SK-N-SH (cell line): ENCODE results near the gene SEPHS2. TPM values are rescaled to one million over a fixed set of nuclear protein-coding genes. Genes with fewer than 3 reads are reported as not detected.

Experiments used
- CTCF ChIA-PET: fragments of 300-600, 350-600 bp; formaldehyde crosslinking; extraction: SDS; loops from one replicate; lab custom pipeline; 2021; lab: Yijun Ruan, JAX
- POLR2A ChIA-PET: fragments of 350-600 bp; sonication (Branson Sonifier 250); formaldehyde crosslinking; extraction: SDS; loops from one replicate; lab custom pipeline; 2020; ENCODE audit warnings: antibody characterized with exemption, inconsistent platforms; lab: Yijun Ruan, JAX
- DNase-seq: peaks from one replicate; pipeline ENCODE4 v3.0.0; 2012
- H2AFZ ChIP-seq: fragments of 200-600 bp; sonication (generic); 2 replicates; pipeline ENCODE4 v1.8.1; 2016; ENCODE audit warnings: antibody characterized with exemption, mild to moderate bottlenecking, low read depth
- H3F3A ChIP-seq: fragments of 200-600 bp; sonication (generic); replicated peaks from 2 replicates; pipeline ENCODE3; 2016; ENCODE audit warnings: antibody characterized with exemption, mild to moderate bottlenecking; ENCODE audit not compliant: insufficient read depth
- H3K27ac ChIP-seq, 2 experiments: fragments of 200-500 bp in 1 of 2; fragments of 200-600 bp in 1 of 2; sonication (Bioruptor generic) in 1 of 2; sonication (generic), shearing (Covaris generic) in 1 of 2; 2 replicates each; pipeline versions ENCODE4 v1.5.1 to v1.6.1; 2014 to 2016; ENCODE audit warnings: low read depth in 2 of 2, inconsistent platforms in 1 of 2, low read length in 1 of 2, mild to moderate bottlenecking in 1 of 2, mixed read lengths in 1 of 2
- H3K27me3 ChIP-seq: fragments of 200-600 bp; sonication (generic), shearing (Covaris generic); 2 replicates; pipeline ENCODE4 v1.6.1; 2016; ENCODE audit warnings: mixed run types; ENCODE audit not compliant: insufficient read depth
- H3K36me3 ChIP-seq, 2 experiments: fragments of 200-500 bp in 1 of 2; fragments of 200-600 bp in 1 of 2; sonication (Bioruptor generic) in 1 of 2; sonication (generic) in 1 of 2; replicated peaks in 1 of 2; 2 replicates each; pipeline versions ENCODE3 to v1.5.1; 2014 to 2016; ENCODE audit warnings: low read length in 1 of 2, mild to moderate bottlenecking in 1 of 2; ENCODE audit not compliant: insufficient read depth in 2 of 2, control insufficient read depth in 1 of 2
- H3K4me1 ChIP-seq, 2 experiments: fragments of 200-500 bp in 1 of 2; fragments of 200-600 bp in 1 of 2; sonication (Bioruptor generic) in 1 of 2; sonication (generic), shearing (Covaris generic) in 1 of 2; 2 replicates each; pipeline versions ENCODE4 v1.5.1 to v1.6.1; 2014 to 2016; ENCODE audit warnings: low read depth in 1 of 2, low read length in 1 of 2, mixed run types in 1 of 2; ENCODE audit not compliant: insufficient read depth in 2 of 2, control insufficient read depth in 1 of 2
- H3K4me2 ChIP-seq: fragments of 200-600 bp; sonication (generic), shearing (Covaris generic); 2 replicates; pipeline ENCODE4 v1.6.1; 2017; ENCODE audit warnings: mixed run types
- H3K4me3 ChIP-seq, 2 experiments: fragments of 200-500 bp in 1 of 2; fragments of 200-600 bp in 1 of 2; sonication (Bioruptor generic) in 1 of 2; sonication (generic), shearing (Covaris generic) in 1 of 2; 2 replicates each; pipeline versions ENCODE4 v1.5.1 to v1.8.1; 2014 to 2016; ENCODE audit warnings: low read depth in 2 of 2, inconsistent platforms in 1 of 2, low read length in 1 of 2, mild to moderate bottlenecking in 1 of 2, mixed read lengths in 1 of 2, moderate library complexity in 1 of 2
- H3K79me2 ChIP-seq: fragments of 200-600 bp; sonication (generic); 2 replicates; pipeline ENCODE4 v1.8.1; 2017; ENCODE audit warnings: mild to moderate bottlenecking; ENCODE audit not compliant: insufficient read depth
- H3K9ac ChIP-seq: fragments of 200-600 bp; sonication (generic); 2 replicates; pipeline ENCODE4 v1.6.1; 2017; ENCODE audit warnings: mixed run types
- H3K9me2 ChIP-seq: fragments of 200-600 bp; sonication (generic); 2 replicates; pipeline ENCODE4 v1.6.1; 2017; ENCODE audit warnings: mixed run types
- H3K9me3 ChIP-seq: fragments of 200-600 bp; sonication (generic); 2 replicates; pipeline ENCODE4 v1.6.1; 2017; ENCODE audit warnings: mixed run types, mild to moderate bottlenecking, moderate library complexity
- H4K20me1 ChIP-seq: fragments of 200-600 bp; sonication (generic); 2 replicates; pipeline ENCODE4 v1.6.1; 2017; ENCODE audit warnings: mild to moderate bottlenecking, mixed run types; ENCODE audit not compliant: insufficient read depth
- ELF1 ChIP-seq: IDR thresholded peaks from 2 replicates; pipeline ENCODE4 v1.4.0; 2012
- EP300 ChIP-seq, 2 experiments: IDR thresholded peaks; 2 replicates each; pipeline versions ENCODE4 v1.4.0 to v1.6.1; 2012; ENCODE audit warnings: borderline replicate concordance in 1 of 2, low read depth in 1 of 2, low read length in 1 of 2
- EZH2phosphoT487 ChIP-seq: fragments of 200-600 bp; sonication (generic); IDR thresholded peaks from 2 replicates; pipeline ENCODE4 v1.6.1; 2017; ENCODE audit warnings: low read depth, mixed run types, mild to moderate bottlenecking, antibody characterized with exemption, moderate library complexity, borderline replicate concordance
- FOXJ3 ChIP-seq: sonication (generic); formaldehyde crosslinking; IDR thresholded peaks from 2 replicates; pipeline ENCODE4 v1.5.1; 2020; ENCODE audit warnings: mild to moderate bottlenecking, missing genetic modification reagents
- GABPA ChIP-seq: IDR thresholded peaks from 2 replicates; pipeline ENCODE4 v1.4.0; 2012; ENCODE audit warnings: low read depth, mild to moderate bottlenecking
- IRF3 ChIP-seq: fragments of 150-350 bp; IDR thresholded peaks from 2 replicates; pipeline ENCODE4 v1.6.1; 2016; ENCODE audit warnings: mild to moderate bottlenecking, low read depth, low read length
- MAX ChIP-seq: IDR thresholded peaks from 2 replicates; pipeline ENCODE4 v1.4.0; 2012; ENCODE audit warnings: low read depth
- MXI1 ChIP-seq: IDR thresholded peaks from 2 replicates; pipeline ENCODE4 v1.6.1; 2012; ENCODE audit warnings: mild to moderate bottlenecking, low read depth, low read length, improper control_type of control experiment
- NFIC ChIP-seq: IDR thresholded peaks from 2 replicates; pipeline ENCODE4 v1.4.0; 2012; ENCODE audit warnings: borderline replicate concordance
- NRF1 ChIP-seq: IDR thresholded peaks from 2 replicates; pipeline ENCODE4 v1.6.1; 2012; ENCODE audit warnings: low read depth, mild to moderate bottlenecking, low read length
- POLR2AphosphoS5 ChIP-seq: IDR thresholded peaks from 2 replicates; pipeline ENCODE4 v1.6.1; 2012; ENCODE audit warnings: low read depth, low read length
- RCOR1 ChIP-seq: fragments of 150-350 bp; IDR thresholded peaks from 2 replicates; pipeline ENCODE4 v1.6.1; 2017; ENCODE audit warnings: antibody characterized with exemption, low read length
- REST ChIP-seq: IDR thresholded peaks from 2 replicates; pipeline ENCODE4 v1.6.1; 2012; ENCODE audit warnings: mild to moderate bottlenecking, low read depth, low read length, moderate library complexity
- RFX5 ChIP-seq: IDR thresholded peaks from 2 replicates; pipeline ENCODE4 v1.6.1; 2012; ENCODE audit warnings: mild to moderate bottlenecking, improper control_type of control experiment, low read length
- TAF1 ChIP-seq: IDR thresholded peaks from 2 replicates; pipeline ENCODE4 v1.6.1; 2012; ENCODE audit warnings: low read depth, mild to moderate bottlenecking, low read length, moderate library complexity, borderline replicate concordance
- TCF12 ChIP-seq: IDR thresholded peaks from 2 replicates; pipeline ENCODE4 v1.4.0; 2012
- USF1 ChIP-seq: IDR thresholded peaks from 2 replicates; pipeline ENCODE4 v1.4.0; 2012; ENCODE audit warnings: low read depth, borderline replicate concordance
- USF2 ChIP-seq: fragments of 150-350 bp; IDR thresholded peaks from 2 replicates; pipeline ENCODE4 v1.6.1; 2017; ENCODE audit warnings: antibody characterized with exemption, low read length, low read depth, borderline replicate concordance
- YY1 ChIP-seq: IDR thresholded peaks from 2 replicates; pipeline ENCODE4 v1.4.0; 2012; ENCODE audit warnings: low read depth, mild to moderate bottlenecking
- WGBS: methylation state at CpG from one replicate; pipeline ENCODE4 v1.1.6; 2017; ENCODE audit warnings: low lambda C conversion rate; 5-methylcytosine and 5-hydroxymethylcytosine counted together
- polyA plus RNA-seq, 3 experiments: library from polyadenylated mRNA; depleted of rRNA; stranded (reverse); fragments of >200 nt; gene quantifications; 2 replicates each; pipeline ENCODE4 v1.2.3, GENCODE V29; 2012

SEPHS2 gene
- polyA plus RNA-seq, 1 of the 3 experiments (the other 2 are of a cell fraction): 30.8 TPM

DNA sequence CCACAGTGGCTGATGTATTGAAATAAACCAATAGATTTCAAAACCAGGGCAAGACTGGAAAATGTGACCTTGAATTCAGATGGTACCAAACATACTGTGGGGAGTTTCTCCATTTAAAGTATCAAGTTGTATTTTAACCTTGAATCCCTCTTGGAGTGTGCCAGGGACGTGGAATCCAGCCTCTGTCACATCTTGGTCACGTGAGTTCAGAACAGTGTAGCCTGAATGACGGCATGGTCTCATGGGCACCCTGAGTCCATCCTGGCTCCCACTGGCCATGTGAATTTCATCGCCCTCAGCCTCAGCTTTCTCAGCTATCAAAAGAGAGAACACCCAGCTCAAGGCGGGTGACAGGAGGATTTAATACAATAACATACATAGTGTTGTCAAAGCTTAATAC, 31.5 kb downstream of the SEPHS2 start:
- H3K4me2 ChIP-seq: no peak overlapping the region
- H3K9ac ChIP-seq: no peak overlapping the region
- H3K4me3 ChIP-seq: no peak overlapping the region
- no peaks in the 10 kb centered on the region for H3K9me3 ChIP-seq
- H3K27me3 ChIP-seq: no peaks in the 10 kb centered on the region
- H3K4me1 ChIP-seq: peaks cover 7 to 17% of the 10 kb centered on the region in 2 experiments; a peak in 2 of 4 replicates
- no peak overlapping the region for H3K27ac ChIP-seq
- peaks cover 4% of the 10 kb centered on the region; the same call in 1 of the 2 replicates for H4K20me1 ChIP-seq
- no peak for DNase-seq
- H3K79me2 ChIP-seq: peaks cover 32% of the 10 kb centered on the region
- no peaks in the 10 kb centered on the region for H3K9me2 ChIP-seq
- H2AFZ ChIP-seq: no peak overlapping the region
- no peak for TF ChIP-seq IRF3
- no peak for TF ChIP-seq USF1
- no peak for TF ChIP-seq MAX
- TF ChIP-seq RFX5: no peak
- TF ChIP-seq ELF1: no peak
- TF ChIP-seq EZH2phosphoT487: no peak
- no peak for TF ChIP-seq REST
- TF ChIP-seq TAF1: no peak
- TF ChIP-seq MXI1: no peak
- no peak for TF ChIP-seq FOXJ3 (CRISPR knock-in tag)
- no peak for TF ChIP-seq NFIC
- no peak for TF ChIP-seq POLR2AphosphoS5
- TF ChIP-seq EP300 (IDR thresholded peaks at IDR 0.05; ENCODE audit: borderline replicate concordance in 1 of 2, low read depth in 1 of 2, low read length in 1 of 2): no peak
- TF ChIP-seq USF2: no peak
- TF ChIP-seq NRF1: no peak
- TF ChIP-seq RCOR1: no peak
- TF ChIP-seq GABPA: no peak
- no peak for TF ChIP-seq YY1
- TF ChIP-seq TCF12: no peak
- TF ChIP-seq, all 33 proteins: peak for 0
- peaks cover 24% of the 10 kb centered on the region for H3F3A ChIP-seq
- POLR2A ChIA-PET: no interaction called here
- CTCF ChIA-PET: no interaction called here
- H3K36me3 ChIP-seq: peaks cover 15 to 22% of the 10 kb centered on the region in 2 experiments
- WGBS: 92% methylated on average over 5 of the region's 5 CpGs
